ENCODE data around the gene PLA2G15. TPM values are rescaled to one million over a fixed set of nuclear protein-coding genes. Genes with fewer than 3 reads are reported as not detected.
"Not testable (repeated sequence)": the region's sequence is repeated elsewhere in the genome, so short reads cannot be mapped to it uniquely, and the experiment has no call there.

The PLA2G15 gene
- polyA plus RNA-seq, 2 of the 4 experiments (the other 2 are of a cell fraction), result 4.8 to 8.7 TPM

DNA sequence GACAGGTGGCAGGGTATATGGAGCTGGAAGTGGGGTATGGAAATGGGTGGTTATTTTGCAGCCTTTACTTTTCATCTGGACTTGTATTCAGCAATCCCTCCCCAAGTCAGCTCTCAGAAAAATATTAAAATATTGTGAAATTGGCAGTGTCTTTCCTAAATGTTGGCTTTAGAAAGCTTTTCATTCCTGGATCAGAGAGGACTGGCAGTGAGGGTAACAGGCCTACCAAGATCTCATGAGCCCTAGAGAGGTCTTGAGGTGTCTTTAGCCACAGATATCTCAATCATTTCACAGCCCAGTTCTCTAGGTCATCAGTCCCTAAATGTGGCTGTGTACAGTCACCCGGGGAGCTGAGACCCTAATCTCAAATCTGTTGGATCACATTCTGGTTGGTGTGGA lies 43.1 kb downstream of the PLA2G15 start (continued):
- no peak for TF ChIP-seq NFE2L2 (conservative IDR thresholded peaks at IDR 0.05; ENCODE audit: low read length)

DNA sequence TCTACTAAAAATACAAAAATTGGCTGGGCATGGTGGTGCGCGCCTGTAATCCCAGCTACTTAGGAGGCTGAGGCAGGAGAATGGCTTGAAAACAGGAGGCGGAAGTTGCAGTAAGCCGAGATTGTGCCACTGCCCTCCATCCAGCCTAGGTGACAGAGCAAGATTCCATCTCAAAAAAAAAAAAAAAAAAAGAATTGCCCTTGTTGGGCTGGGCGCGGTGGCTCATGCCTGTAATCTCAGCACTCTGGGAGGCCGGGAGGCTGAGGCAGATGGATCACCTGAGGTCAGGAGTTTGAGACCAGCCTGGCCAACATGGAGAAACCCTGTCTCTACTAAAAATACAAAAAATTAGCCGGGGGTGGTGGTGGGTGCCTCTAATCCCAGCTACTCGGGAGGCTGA lies 43.6 kb downstream of the PLA2G15 start:
- H3K9me3 ChIP-seq; H3K4me3 ChIP-seq; FAIRE-seq; DNase-seq (ENCODE audit: low read depth in 1 of 2, low spot score in 1 of 2); H3K27ac ChIP-seq; ATAC-seq; H3K4me2 ChIP-seq: not testable (repeated sequence)
- CTCF ChIA-PET, result interaction anchor here (1.2 to 5.9 kb wide), 5 partner anchors 8 to 39 kb away, joined by 3 to 35 read pairs (median 5); partner anchors contain the start of gene SLC7A6
- POLR2A ChIA-PET, result interaction anchor here (1.3 kb wide), 1 partner anchor 25 kb away, joined by 7 read pairs; the partner anchor contains the start of gene SLC7A6
- peaks cover 15% of the 10 kb centered on the region for H3K4me1 ChIP-seq
- 89% methylated on average over 9 of the region's 9 CpGs for WGBS (ENCODE audit: missing lambda C conversion rate)

DNA sequence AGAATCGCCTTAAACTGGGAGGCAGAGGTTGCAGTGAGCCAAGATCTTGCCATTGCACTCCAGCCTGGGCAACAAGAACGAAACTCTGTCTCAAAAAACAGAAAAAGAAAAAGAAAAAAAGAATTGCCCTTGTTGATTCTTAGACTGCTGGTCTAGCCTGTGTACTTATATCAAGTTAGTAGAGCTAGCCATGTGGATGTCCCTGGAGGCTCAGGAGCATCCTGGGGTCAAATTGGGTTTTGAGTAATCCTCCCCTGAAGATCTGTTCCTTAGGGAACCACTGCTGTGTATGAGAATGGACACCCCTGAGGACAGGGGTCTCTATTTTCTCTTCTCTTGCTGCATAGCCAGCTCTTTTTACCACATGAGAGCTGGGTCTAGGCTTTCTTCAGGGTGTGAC lies 44.0 kb downstream of the PLA2G15 start:
- DNase-seq (ENCODE audit: low read depth in 1 of 2, low spot score in 1 of 2) (no peak), FAIRE-seq (no peak), ATAC-seq (no peak)
- CTCF ChIA-PET, result interaction anchor here (1.2 to 5.9 kb wide), 6 partner anchors 8 to 39 kb away, joined by 3 to 35 read pairs (median 6); partner anchors contain the start of gene SLC7A6
- WGBS (ENCODE audit: missing lambda C conversion rate), result 94% methylated on average over 2 of the region's 2 CpGs
- Histone ChIP-seq H3K4me1 (peaks cover 15% of the 10 kb centered on the region), H3K4me2 (no peak overlapping the region), H3K4me3 (no peak overlapping the region), H3K27ac (no peak overlapping the region), H3K9me3 (no peaks in the 10 kb centered on the region)
- POLR2A ChIA-PET, result interaction anchor here (2.0 kb wide), 1 partner anchor 22 kb away, joined by 5 read pairs; the partner anchor contains the start of genes PRMT7 and SLC7A6OS
- TF ChIP-seq, protein P1, sequence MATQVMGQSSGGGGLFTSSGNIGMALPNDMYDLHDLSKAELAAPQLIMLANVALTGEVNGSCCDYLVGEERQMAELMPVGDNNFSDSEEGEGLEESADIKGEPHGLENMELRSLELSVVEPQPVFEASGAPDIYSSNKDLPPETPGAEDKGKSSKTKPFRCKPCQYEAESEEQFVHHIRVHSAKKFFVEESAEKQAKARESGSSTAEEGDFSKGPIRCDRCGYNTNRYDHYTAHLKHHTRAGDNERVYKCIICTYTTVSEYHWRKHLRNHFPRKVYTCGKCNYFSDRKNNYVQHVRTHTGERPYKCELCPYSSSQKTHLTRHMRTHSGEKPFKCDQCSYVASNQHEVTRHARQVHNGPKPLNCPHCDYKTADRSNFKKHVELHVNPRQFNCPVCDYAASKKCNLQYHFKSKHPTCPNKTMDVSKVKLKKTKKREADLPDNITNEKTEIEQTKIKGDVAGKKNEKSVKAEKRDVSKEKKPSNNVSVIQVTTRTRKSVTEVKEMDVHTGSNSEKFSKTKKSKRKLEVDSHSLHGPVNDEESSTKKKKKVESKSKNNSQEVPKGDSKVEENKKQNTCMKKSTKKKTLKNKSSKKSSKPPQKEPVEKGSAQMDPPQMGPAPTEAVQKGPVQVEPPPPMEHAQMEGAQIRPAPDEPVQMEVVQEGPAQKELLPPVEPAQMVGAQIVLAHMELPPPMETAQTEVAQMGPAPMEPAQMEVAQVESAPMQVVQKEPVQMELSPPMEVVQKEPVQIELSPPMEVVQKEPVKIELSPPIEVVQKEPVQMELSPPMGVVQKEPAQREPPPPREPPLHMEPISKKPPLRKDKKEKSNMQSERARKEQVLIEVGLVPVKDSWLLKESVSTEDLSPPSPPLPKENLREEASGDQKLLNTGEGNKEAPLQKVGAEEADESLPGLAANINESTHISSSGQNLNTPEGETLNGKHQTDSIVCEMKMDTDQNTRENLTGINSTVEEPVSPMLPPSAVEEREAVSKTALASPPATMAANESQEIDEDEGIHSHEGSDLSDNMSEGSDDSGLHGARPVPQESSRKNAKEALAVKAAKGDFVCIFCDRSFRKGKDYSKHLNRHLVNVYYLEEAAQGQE (IDR thresholded peaks at IDR 0.05), result no peak
- no peak for TF ChIP-seq RNF2 (IDR thresholded peaks at IDR 0.05; ENCODE audit: borderline replicate concordance, low read depth)
- no peak for TF ChIP-seq MAZ (IDR thresholded peaks at IDR 0.05; ENCODE audit: borderline replicate concordance, low read depth, low read length)
- TF ChIP-seq, protein P2, sequence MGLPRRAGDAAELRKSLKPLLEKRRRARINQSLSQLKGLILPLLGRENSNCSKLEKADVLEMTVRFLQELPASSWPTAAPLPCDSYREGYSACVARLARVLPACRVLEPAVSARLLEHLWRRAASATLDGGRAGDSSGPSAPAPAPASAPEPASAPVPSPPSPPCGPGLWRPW (IDR thresholded peaks at IDR 0.05), result no peak
- TF ChIP-seq POLR2A (IDR thresholded peaks at IDR 0.05; ENCODE audit: low read length), result no peak
- TF ChIP-seq, protein P3, sequence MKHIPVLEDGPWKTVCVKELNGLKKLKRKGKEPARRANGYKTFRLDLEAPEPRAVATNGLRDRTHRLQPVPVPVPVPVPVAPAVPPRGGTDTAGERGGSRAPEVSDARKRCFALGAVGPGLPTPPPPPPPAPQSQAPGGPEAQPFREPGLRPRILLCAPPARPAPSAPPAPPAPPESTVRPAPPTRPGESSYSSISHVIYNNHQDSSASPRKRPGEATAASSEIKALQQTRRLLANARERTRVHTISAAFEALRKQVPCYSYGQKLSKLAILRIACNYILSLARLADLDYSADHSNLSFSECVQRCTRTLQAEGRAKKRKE (CRISPR knock-in tag; IDR thresholded peaks at IDR 0.05; ENCODE audit: low read depth), result no peak
- TF ChIP-seq JUN (IDR thresholded peaks at IDR 0.05), result no peak
- no peak for TF ChIP-seq FOSB (CRISPR knock-in tag; IDR thresholded peaks at IDR 0.05)
- no peak for TF ChIP-seq HOXB13 (CRISPR knock-in tag; IDR thresholded peaks at IDR 0.05; ENCODE audit: low read depth)

DNA sequence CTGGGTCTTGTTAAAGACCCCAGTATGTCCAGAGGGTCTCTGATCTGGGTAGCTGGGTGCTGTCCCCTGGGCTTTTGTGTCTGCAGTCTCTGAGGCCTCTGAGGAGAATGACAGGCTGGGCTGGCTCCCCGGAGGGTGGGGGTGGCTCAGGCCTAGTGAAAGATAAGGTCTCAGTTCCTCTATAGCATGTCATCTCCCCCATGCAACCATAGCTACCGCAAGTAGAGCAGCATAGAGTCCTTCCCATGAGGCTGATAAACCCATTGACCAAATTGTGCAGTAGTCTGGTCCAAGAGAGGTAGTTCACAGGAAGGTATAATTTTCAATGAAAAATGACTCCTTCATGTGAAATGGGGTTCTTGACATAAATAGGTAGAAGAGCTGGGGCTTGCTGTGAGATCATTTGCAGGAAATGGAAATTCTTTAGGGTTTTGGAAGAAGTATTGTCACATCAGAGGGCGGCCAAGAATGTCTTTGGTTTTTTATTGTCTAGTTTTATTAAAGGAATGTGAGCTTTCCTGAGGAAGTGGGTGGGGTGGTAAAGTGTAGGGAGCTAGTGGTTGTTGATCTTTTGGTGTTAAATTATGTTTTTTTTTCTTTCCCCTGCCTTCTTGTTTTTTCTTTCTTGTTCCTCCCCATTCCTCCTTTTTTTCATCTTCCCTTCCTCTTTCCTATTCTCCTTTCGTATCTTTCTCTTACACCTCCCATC lies 44.6 kb downstream of the PLA2G15 start:
- Histone ChIP-seq H3K9me3 (no peaks in the 10 kb centered on the region), H3K27ac (no peak overlapping the region), H3K4me2 (no peak overlapping the region), H3K4me3 (no peak overlapping the region), H3K4me1 (peaks cover 15% of the 10 kb centered on the region)
- WGBS (ENCODE audit: missing lambda C conversion rate), result 91% methylated on average over 4 of the region's 4 CpGs
- no peak for TF ChIP-seq HOXB5 (CRISPR knock-in tag; IDR thresholded peaks at IDR 0.05)
- no peak for TF ChIP-seq NFE2L2 (conservative IDR thresholded peaks at IDR 0.05; ENCODE audit: low read length)
- TF ChIP-seq POLR2AphosphoS2 (conservative IDR thresholded peaks at IDR 0.05; ENCODE audit: low read length), result no peak
- TF ChIP-seq CBX2 (IDR thresholded peaks at IDR 0.05; ENCODE audit: borderline replicate concordance, low read depth), result no peak
- TF ChIP-seq SMC3 (IDR thresholded peaks at IDR 0.05), result no peak
- TF ChIP-seq HDAC2 (IDR thresholded peaks at IDR 0.05), result no peak
- TF ChIP-seq, protein P1 (IDR thresholded peaks at IDR 0.05), result no peak
- TF ChIP-seq ZFP36 (IDR thresholded peaks at IDR 0.05; ENCODE audit: borderline replicate concordance, partially characterized antibody), result no peak
- TF ChIP-seq CHD4 (IDR thresholded peaks at IDR 0.05; ENCODE audit: borderline replicate concordance), result no peak
- no peak for TF ChIP-seq KDM5A (IDR thresholded peaks at IDR 0.05)
- TF ChIP-seq ZC3H11A (IDR thresholded peaks at IDR 0.05), result no peak
- ATAC-seq (no peak; a peak in 1 of 6 replicates), FAIRE-seq (no peak), DNase-seq (ENCODE audit: low read depth in 1 of 2, low spot score in 1 of 2) (no peak)
- ChIA-PET CTCF (interaction anchor here (0.8 to 5.9 kb wide), 7 partner anchors 9 to 39 kb away, joined by 3 to 35 read pairs (median 4); no protein-coding TSS in a partner anchor), POLR2A (interaction anchor here (2.0 kb wide), 1 partner anchor 21 kb away, joined by 5 read pairs; the partner anchor contains the start of genes PRMT7 and SLC7A6OS)
